Measurements from ENCODE around the gene POLR1B. TPM values are rescaled to one million over a fixed set of nuclear protein-coding genes. Genes with fewer than 3 reads are reported as not detected.

Gene POLR1B, protein sequence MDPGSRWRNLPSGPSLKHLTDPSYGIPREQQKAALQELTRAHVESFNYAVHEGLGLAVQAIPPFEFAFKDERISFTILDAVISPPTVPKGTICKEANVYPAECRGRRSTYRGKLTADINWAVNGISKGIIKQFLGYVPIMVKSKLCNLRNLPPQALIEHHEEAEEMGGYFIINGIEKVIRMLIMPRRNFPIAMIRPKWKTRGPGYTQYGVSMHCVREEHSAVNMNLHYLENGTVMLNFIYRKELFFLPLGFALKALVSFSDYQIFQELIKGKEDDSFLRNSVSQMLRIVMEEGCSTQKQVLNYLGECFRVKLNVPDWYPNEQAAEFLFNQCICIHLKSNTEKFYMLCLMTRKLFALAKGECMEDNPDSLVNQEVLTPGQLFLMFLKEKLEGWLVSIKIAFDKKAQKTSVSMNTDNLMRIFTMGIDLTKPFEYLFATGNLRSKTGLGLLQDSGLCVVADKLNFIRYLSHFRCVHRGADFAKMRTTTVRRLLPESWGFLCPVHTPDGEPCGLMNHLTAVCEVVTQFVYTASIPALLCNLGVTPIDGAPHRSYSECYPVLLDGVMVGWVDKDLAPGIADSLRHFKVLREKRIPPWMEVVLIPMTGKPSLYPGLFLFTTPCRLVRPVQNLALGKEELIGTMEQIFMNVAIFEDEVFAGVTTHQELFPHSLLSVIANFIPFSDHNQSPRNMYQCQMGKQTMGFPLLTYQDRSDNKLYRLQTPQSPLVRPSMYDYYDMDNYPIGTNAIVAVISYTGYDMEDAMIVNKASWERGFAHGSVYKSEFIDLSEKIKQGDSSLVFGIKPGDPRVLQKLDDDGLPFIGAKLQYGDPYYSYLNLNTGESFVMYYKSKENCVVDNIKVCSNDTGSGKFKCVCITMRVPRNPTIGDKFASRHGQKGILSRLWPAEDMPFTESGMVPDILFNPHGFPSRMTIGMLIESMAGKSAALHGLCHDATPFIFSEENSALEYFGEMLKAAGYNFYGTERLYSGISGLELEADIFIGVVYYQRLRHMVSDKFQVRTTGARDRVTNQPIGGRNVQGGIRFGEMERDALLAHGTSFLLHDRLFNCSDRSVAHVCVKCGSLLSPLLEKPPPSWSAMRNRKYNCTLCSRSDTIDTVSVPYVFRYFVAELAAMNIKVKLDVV
- 10 to 100 TPM; 26.9 to 29.8 TPM for total RNA-seq
- polyA plus RNA-seq (ENCODE audit: insufficient read depth, low read depth, low replicate concordance) = 59.2 TPM
- long read RNA-seq, donor 1, full-length matches to known transcripts = 1 of 1 reads
- long read RNA-seq, donor 1, partial matches to known transcripts = 0 of 1 reads
- long read RNA-seq, donor 1, other reads (novel, unspliced or antisense) = 0 of 1 reads
- long read RNA-seq, donor 2, full-length matches to known transcripts = 4 of 4 reads
- long read RNA-seq, donor 2, partial matches to known transcripts = 0 of 4 reads
- long read RNA-seq, donor 2, other reads (novel, unspliced or antisense) = 0 of 4 reads

DNA sequence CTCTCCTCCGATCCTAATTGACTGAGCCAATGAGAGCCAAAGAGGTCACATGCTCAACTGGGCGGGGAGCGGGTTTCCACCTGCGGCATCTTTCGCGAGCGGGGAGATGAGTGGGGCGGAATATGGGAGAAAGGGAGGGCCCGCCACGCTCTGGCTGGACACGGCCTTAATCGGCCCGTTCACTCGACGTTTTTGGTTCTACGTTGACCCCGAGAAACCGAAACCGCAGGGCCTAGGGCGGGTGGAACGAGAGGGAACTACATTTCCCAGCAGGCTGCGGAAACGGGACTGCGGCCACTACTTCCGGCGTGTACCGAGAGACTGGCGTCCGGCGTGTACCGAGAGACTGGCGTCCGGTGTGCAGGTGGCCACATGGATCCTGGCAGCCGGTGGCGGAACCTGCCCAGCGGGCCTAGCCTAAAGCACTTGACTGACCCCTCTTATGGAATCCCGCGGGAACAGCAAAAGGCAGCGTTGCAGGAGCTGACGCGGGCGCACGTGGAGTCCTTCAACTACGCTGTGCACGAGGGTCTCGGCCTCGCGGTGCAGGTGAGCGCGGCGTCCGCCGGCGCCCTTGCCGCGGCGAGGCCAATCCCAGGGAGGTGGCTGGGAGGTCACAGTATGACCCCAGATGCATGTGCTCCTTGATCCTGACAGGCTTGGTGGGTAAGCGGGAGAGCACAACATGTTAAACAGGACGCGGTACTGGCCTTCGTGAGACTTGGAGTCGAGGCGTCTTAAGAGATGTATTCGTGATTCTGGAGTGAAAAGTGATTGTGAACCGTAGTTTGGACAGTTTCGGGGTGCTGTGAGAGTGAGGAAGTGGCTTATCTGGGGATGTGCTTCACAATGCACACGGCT, at the start of gene POLR1B:
TSS of gene POLR1B (plus strand) at position 343 of the 861 bp plus-strand sequence. CDS start at position 373, 30 bp downstream.
- Histone ChIP-seq H3K27me3 (no peaks in the 10 kb centered on the region), H3K27ac (peak within 1 kb of the TSS; percentile 85 to 92), H3K9me3 (no peaks in the 10 kb centered on the region), H3K4me1 (peaks cover 9% of the 10 kb centered on the region), H3K36me3 (ENCODE audit: low read depth, missing control alignments) (no peaks in the 10 kb centered on the region), H3K4me3 (peak within 1 kb of the TSS; percentile 84 to 90)
- WGBS, 2 donors = 1 to 2% methylated on average over 20 to 62 of the region's 67 CpGs
- peak; percentile 93 for DNase-seq
- intact Hi-C loops (cut with DNase I; ENCODE audit: low total_unique reads) = no loop called here
- TF ChIP-seq, protein P1, sequence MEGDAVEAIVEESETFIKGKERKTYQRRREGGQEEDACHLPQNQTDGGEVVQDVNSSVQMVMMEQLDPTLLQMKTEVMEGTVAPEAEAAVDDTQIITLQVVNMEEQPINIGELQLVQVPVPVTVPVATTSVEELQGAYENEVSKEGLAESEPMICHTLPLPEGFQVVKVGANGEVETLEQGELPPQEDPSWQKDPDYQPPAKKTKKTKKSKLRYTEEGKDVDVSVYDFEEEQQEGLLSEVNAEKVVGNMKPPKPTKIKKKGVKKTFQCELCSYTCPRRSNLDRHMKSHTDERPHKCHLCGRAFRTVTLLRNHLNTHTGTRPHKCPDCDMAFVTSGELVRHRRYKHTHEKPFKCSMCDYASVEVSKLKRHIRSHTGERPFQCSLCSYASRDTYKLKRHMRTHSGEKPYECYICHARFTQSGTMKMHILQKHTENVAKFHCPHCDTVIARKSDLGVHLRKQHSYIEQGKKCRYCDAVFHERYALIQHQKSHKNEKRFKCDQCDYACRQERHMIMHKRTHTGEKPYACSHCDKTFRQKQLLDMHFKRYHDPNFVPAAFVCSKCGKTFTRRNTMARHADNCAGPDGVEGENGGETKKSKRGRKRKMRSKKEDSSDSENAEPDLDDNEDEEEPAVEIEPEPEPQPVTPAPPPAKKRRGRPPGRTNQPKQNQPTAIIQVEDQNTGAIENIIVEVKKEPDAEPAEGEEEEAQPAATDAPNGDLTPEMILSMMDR (IDR thresholded peaks at IDR 0.05) = no peak
- TF ChIP-seq POLR2A (IDR thresholded peaks at IDR 0.05) = no peak

DNA sequence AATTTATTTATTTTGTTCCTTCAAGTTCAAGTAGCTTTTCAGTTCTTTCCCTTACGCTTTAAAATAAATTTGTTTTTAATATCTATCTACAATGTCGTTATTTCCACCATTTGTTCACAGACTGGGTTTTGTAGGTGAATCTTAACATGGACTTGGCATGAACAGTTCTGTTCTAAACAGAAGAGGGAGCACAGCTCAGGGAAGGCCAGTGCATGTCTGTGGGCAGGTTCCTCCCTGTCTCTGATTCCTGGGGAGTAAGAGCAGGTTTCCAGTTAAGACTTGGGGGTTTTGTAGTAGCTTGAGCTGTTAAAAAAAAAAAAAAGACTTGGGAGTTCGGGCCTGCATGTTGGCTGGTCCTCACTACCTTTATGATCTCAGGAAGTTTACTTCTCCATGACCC, 49.2 kb upstream of the POLR1B start:
- no peak overlapping the region for H3K27ac ChIP-seq
- no peaks in the 10 kb centered on the region for H3K27me3 ChIP-seq
- no peaks in the 10 kb centered on the region for H3K9me3 ChIP-seq
- intact Hi-C loops (cut with DNase I; ENCODE audit: low total_unique reads) = no loop called here
- WGBS, 2 donors = 85 to 87% methylated on average over 3 of the region's 3 CpGs
- TF ChIP-seq, protein P1 (IDR thresholded peaks at IDR 0.05) = no peak
- TF ChIP-seq POLR2A (IDR thresholded peaks at IDR 0.05) = no peak
- DNase-seq = no peak
- no peaks in the 10 kb centered on the region for H3K4me1 ChIP-seq
- H3K4me3 ChIP-seq = no peak overlapping the region
- no peaks in the 10 kb centered on the region for H3K36me3 ChIP-seq (ENCODE audit: low read depth, missing control alignments)

DNA sequence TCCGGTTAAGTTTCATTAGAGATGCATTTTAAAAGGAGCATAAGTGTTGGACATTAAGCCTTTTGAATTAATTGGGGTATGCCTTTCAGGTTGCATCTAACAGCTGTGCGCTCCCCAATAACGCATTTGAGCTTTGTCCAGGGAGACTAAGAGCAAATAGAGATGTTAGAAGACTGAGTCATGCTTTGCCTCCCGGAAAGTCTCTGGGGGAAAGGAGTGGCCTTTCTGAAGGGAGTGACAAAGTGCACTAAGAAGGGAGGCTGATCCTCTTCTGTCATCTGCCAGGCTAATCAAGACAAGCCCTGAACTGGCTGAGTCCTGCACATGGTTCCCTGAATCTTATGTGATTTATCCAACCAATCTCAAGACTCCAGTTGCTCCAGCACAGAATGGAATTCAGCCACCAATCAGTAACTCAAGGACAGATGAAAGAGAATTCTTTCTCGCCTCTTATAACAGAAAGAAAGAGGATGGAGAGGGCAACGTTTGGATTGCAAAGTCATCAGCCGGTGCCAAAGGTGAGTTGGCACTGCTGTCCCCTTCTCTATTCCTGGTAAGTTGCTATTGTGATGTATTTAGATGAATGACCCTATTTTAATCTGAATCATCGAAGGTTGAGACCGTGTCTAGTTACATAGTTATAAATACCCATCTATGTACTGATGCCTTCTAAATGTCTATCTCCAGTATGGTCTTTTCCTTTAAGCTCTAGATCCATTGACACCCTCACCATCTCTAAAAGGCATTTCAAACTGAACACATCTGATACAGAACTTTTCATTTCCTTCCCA, 48.2 kb upstream of the POLR1B start:
- no peak for DNase-seq
- Histone ChIP-seq H3K27ac (no peak overlapping the region), H3K9me3 (no peaks in the 10 kb centered on the region), H3K27me3 (no peaks in the 10 kb centered on the region), H3K4me1 (no peaks in the 10 kb centered on the region), H3K36me3 (ENCODE audit: low read depth, missing control alignments) (no peaks in the 10 kb centered on the region), H3K4me3 (no peak overlapping the region)
- 76 to 78% methylated on average over 9 of the region's 9 CpGs for WGBS, 2 donors
- TF ChIP-seq, protein P1 (IDR thresholded peaks at IDR 0.05) = no peak
- TF ChIP-seq POLR2A (IDR thresholded peaks at IDR 0.05) = no peak
- intact Hi-C loops (cut with DNase I; ENCODE audit: low total_unique reads) = no loop called here

Data from testis (tissue), 5 donors.